Stimulated activated CD4-positive, alpha-beta T cell treated with anti-CD3 and anti-CD28 coated beads, Interleukin-4, amount 100 ng/mL, for 24 hours (primary cell): ENCODE data around the gene TARM1.
"Not testable (repeated sequence)": the region's sequence is repeated elsewhere in the genome, so short reads cannot be mapped to it uniquely, and the experiment has no call there.

Experiments
- DNase-seq: peaks from one replicate; pipeline ENCODE4 v3.0.0-alpha.2; 2020

Gene TARM1

GRCh38 chr19:54099190-54099902 is 18.2 kb upstream of the TARM1 start:
- no peak for DNase-seq

GRCh38 chr19:54096617-54097106 is 15.5 kb upstream of the TARM1 start:
- no peak for DNase-seq

GRCh38 chr19:54095859-54096616 is 14.9 kb upstream of the TARM1 start:
- peak; percentile 51 for DNase-seq

GRCh38 chr19:54095136-54095858 is 14.1 kb upstream of the TARM1 start:
- DNase-seq = no peak

DNA sequence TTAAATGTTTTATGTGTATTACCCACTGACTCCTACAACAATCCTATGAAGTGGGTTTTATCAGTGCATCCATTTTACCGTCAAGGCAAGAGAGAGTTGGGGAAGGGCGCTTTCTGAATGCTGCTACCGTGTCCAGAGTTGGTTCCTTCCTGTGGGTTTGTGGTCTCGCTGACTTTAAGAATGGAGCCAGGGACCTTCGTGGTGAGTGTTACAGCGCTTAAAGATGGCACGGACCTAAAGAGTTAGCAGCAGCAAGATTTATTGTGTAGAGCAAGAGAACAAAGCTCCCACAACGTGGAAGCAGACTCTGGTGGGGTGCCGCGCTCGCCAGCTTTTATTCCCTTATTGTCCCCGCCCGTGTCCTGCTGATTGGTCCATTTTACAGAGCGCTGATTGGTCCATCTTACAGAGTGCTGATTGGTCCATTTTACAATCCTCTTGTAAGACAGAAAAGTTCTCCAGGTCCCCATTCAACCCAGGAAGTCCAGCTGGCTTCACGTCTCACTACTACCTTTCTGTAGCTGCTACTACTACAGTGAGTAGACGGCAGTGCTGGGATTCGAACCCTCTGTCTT is 13.3 kb upstream of the TARM1 start:
- no peak for DNase-seq

DNA sequence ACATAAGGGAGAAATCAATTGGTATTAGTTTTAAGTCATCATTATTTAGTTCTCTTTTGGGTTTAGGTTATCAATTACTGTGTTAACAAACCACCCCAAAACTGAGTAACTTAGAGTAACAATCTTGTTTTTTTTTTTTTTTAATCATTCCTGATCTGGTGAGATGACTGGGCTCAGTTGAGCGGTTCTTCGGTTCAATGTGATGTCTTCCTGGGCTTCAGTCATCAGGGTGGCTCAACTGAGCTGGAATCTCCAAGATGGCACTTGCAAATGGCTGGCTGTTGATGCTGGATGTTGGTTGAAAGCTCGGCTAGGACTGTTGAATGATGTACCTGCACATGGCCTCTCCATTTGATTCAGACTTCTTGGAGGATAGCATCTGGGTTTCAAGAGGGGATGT is 3.2 kb upstream of the TARM1 start:
- no peak for DNase-seq

DNA sequence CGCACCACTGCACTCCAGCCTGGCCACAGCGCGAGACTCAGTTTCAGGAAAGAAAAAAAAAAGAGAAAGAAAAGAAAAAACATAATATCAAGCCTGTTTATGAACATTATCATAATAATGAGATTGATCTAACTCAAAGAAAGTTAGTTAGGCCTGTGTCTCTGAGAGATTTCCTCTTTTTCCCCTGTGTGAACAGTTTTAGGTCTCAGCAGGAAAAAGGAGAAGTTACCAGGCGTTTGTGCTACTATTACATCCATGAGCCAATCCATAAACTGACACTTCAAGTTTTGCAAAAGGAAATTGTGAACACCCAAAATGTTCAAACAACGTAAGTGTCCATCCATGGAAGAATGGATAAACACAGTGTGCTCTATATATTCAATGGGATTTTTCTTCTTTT is 3.8 kb downstream of the TARM1 start:
- DNase-seq = no peak

DNA sequence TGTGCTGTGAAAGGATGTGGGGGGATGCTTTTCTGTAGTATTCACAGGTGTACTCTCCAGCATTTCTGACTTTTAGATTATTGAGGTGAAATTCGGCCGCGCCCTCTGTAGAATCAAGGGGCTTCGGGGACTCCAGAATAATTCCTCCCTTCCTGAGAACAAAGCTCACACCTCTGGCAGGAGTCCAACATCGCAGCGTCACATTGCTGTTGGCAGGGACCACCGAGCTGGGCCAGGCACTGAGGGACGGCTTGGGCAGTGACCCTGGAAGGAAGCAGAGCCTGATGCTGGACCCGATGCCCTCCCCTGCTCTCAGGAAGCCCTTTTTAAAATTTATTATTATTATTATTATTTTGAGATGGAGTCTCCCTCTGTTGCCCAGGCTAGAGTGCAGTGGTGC is 6.3 kb downstream of the TARM1 start:
- DNase-seq = no peak

DNA sequence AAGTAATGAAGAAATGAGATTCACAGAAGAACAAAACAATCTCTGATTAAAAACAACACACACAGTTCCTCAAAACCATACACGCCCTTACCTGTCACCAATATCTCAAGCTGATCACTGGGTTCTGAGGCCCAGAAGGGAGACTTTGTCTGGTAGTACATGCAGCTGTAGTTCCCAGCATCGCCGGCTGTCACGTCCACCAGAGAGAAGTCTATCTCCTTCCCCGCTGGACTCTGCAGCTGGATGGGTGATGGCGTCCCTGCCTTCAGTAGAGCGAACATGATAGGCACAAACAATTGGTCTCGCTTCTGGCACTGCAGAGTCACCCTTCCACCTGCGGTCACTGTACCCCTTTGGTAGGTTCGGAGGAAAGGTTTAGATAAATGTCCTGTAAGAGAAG is 7.3 kb downstream of the TARM1 start:
- no peak for DNase-seq

DNA sequence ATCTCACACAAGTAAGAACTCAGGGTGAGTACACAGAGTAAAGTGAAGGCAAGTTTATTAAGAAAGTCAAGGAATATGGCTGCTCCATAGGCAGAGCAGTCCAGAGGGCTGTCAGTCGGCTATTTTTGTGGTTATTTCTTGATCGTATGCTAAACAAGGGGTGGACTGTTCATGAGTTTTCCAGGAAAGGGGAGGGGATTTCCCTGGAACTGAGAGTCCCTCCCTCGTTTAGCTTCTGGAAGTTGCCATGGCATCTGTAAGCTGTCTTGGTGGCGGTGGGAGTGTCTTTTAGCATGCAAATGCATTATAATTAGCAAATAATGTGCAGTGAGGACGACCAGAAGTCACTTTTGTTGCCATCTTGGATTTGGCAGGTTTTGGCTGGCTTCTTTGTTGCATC is 11.7 kb downstream of the TARM1 start:
- no peak for DNase-seq

DNA sequence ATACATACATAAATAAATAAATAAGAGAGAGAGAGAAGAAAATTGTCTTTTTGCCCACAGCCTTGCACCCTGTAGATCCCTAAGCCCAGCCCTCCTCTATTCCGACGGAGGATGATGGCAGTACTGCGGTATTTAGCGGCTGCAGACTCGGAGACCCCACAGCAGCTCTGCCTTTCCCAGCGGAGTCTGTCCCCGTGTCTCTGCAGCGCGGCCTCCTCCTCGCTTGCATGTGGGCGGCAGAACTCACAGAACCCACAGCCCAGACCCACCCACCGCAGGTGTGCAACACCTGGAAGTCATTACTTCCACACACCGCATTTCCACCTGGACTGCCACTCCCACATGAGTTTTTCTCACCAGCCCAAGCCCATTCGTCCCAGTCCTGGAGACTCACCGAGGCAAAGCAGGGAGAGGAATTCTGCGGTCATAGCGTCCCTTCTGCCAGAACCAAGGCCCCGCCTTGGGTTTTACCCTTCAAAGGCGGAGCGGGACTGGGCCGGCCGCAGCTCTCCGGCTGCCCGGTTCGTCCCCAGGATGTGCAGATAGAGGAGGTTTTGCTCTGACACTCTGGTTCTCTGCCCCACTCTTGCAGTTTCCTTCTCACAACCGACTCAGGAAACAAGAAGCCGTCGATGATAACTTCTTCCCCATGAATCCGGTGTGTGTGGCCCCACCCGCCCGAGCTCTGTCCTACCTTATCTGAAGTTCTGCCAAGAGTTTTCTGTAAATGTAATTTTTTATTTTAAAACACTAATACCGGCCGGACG is 17.6 kb downstream of the TARM1 start, which contains the start of gene VSTM1:
Gene VSTM1 (minus strand): TSS at position 548 of the 767 bp plus-strand sequence. CDS start 120 bp downstream, at position 428.
- no peak for DNase-seq

GRCh38 chr19:54062643-54063042 is 18.5 kb downstream of the TARM1 start:
- DNase-seq = no peak

- no peak for DNase-seq
These were observed 33.5 kb downstream of the TARM1 start for GRCh38 chr19:54047616-54048015.

DNA sequence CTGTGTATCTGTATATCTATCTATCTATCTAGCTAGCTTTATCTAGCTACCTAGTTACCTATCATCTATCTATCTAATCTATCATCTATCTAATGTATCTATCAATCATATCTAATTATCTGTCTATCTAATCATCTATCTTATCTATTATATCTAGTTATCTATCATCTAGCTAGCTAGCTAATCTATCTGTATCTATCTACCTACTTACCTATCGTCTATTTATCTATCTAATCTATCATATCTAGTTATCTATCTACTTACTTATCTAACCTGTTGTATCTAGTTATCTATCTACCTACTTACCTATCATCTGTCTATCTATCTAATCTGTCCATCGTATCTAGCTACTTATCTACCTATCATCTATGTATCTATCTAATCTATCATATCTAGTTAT is 35.4 kb downstream of the TARM1 start:
- no peak for DNase-seq

DNA sequence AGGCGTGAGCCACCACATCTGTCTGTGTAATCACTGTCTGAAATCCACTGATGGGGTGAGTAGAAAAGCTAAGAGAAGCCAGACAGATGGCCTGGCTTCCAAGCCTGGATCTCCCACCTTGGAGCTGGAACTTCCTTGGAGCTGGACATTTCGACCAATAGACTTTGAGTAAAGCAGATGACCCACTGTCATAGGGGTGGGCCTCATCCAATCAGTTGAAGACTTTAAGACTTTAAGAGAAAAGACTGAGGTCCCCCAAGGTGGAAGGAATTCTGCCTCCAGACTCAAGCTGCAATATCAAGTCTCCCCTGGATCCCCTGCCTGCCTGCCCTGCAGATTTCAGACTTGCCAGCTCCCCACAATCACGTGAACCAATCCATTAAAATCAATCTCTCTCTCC is 38.2 kb downstream of the TARM1 start:
- DNase-seq = no peak

DNA sequence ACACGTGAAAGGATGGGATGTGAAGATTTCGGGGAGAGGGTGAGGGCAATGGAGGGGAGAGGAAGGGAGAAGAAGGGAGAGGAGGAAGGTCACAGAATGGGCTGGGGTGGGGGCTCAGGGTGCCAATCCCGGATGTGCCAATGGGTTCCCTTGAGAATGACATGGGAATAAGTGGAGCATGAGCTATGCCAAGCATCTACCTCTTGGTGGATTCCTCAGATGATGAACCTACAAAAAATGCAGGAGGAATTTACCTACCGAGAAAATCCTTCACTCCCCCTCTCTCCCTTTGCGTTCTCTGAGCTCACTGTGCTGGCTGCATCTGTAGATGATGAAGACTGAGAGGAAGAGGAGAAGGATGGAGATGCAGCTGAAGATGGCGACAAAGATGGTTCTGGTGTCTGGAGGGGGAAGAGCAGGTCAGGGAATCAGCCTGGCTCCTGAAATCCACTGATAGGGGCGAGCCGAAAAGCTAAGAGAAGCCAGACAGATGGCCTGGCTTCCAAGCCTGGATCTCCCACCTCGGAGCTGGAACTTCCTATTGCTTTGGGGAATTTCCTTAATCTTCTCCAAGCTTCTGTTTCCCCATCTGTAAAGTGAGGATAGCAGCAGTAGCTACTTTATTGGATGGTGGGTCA is 39.1 kb downstream of the TARM1 start:
- no peak for DNase-seq

DNA sequence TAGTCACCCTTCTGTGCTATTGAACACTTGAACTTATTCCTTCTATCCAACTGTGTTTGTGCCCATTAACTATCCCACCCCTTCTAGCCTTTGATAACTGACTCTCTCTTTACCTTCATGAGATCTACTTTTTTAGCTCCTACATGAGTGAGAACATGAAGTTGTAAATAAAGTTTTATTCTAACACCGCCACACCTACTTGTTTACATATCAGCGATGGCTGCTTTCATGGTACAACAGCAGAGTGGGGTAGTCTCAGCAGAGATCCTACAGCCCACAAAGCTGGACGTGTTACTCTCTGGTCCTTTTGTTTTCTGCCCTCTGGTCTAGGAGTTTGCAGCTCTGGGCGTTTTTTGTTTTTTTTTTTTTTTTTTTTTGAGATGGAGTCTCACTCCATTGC is 41.2 kb downstream of the TARM1 start:
- no peak for DNase-seq

GRCh38 chr19:54036542-54036941 is 44.6 kb downstream of the TARM1 start:
- not testable (repeated sequence) for DNase-seq

DNA sequence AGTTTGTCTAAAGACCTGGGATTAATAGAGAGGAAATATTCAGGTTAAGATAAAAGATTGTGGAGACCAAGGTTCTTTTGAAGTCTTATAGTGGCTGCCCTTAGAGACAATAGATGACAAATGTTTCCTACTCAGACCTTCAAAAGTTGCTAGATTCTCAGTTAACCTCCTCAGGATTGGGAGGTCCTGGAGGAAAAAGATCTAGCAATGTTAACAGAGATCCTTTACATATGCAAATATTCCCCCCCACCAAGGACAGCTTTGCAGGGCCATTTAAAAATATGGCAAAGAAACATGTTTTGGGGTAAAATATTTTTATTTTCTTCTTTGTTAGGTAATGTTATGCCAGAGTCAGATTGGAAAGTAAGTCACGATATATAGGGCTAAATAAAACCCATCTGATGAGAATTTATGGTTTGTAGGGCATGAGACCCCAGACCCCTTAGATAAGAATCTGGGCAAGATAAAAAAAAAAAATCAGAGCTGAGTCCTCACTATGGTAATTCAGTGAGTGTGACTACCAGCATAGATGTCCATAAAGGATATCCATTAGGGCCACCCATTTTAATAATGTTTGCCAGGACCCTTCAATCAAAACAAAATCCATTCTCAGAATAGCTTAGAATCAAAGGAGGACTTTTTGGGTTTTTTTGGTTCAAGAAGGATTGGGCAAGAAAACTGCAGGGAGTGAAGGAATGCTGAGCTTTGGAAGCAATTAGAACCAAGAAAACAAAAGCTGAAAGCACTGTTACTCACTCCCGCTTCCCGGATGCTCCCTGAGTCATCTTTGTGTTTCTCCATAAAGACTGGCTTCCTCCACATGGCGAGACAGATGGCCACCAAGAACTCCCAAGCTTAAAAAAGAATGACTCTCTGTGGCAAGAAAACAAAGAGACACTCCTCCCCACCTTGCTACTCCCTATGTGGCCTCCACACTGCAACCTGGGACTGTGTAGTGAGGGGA is 45.7 kb downstream of the TARM1 start:
- DNase-seq = no peak

DNA sequence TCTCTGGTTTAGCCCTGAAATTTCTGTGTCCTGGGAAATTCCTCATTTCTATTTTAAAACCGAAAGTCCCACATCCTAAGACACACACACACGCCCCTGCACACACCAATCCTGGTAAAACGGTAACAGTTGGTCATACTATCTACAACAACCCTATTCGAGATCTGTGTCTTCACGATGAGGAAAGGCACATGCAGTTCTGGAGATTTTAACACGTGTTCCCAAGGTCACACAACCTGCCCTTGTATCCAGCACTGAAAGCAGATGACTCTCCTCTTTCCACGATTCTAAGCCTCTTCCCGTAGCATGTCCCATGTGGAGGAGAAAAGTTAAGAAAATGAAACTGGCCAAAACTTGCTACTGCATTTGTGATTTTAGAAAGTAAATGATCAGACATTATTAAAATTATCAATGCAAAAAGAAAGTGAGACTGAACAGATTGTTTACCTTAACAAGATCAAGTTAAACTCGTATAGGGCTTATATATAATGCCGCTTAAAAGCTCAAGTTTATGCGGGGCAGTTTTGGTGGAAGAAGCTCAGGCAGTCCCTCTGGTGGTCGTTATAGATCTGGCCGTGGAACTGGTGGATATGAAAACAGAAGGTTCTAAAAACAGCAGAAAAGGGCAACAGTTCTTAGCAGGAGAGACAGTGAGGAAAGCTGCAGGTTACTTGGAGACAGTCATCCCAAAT is 50.1 kb downstream of the TARM1 start:
- no peak for DNase-seq
